Heart left ventricle (tissue), 16 donors: Measurements from ENCODE around the gene MAOA. TPM values are rescaled to one million over a fixed set of nuclear protein-coding genes. Genes with fewer than 3 reads are reported as not detected.
A peak's percentile ranks its signal among the peaks of the same experiment; 100 is the strongest.

Source experiments
- ATAC-seq, 4 donors: fragments of 200-7000 bp; cut with Tn5 transposase; one replicate each; pipeline ENCODE4 v1.9.1; 2020 to 2022; ENCODE audit warnings: moderate library complexity in 4 of 4, mild to moderate bottlenecking in 3 of 4, moderate number of reproducible peaks in 1 of 4
- DNase-seq, 5 donors: peaks; one replicate each; pipeline ENCODE4 v3.0.0-alpha.2; 2020
- H3K27ac ChIP-seq, 12 donors: fragments of 200-600 bp; sonication (generic) in 4 of 12; one replicate each; pipeline versions ENCODE4 v1.5.0 to v1.8.0; 2016 to 2022; ENCODE audit warnings: mild to moderate bottlenecking in 2 of 12
- H3K27me3 ChIP-seq, 9 donors: fragments of 200-600 bp; sonication (generic) in 2 of 9; one replicate each; pipeline versions ENCODE4 v1.5.1 to v1.8.0; 2016 to 2022; ENCODE audit warnings: mild to moderate bottlenecking in 3 of 9
- H3K36me3 ChIP-seq, 9 donors: fragments of 200-600 bp; sonication (generic) in 2 of 9; one replicate each; pipeline versions ENCODE4 v1.5.0 to v1.8.0; 2018 to 2022; ENCODE audit warnings: mild to moderate bottlenecking in 2 of 9
- H3K4me1 ChIP-seq, 12 donors: fragments of 200-600 bp; sonication (generic) in 4 of 12; one replicate each; pipeline versions ENCODE4 v1.5.0 to v1.8.0; 2016 to 2022; ENCODE audit warnings: mild to moderate bottlenecking in 3 of 12
- H3K4me3 ChIP-seq, 12 donors: fragments of 200-600 bp; sonication (generic) in 4 of 12; one replicate each; pipeline versions ENCODE4 v1.5.0 to v1.8.0; 2017 to 2022; ENCODE audit warnings: mild to moderate bottlenecking in 9 of 12, moderate library complexity in 4 of 12
- H3K9me3 ChIP-seq, 12 donors: fragments of 200-600 bp; sonication (generic) in 4 of 12; one replicate each; pipeline versions ENCODE4 v1.5.0 to v1.8.0; 2016 to 2022; ENCODE audit warnings: mild to moderate bottlenecking in 1 of 12
- POLR2A ChIP-seq, 2 donors: fragments of 450-650 bp; IDR thresholded peaks; one replicate each; pipeline ENCODE4 v1.6.1; 2017; ENCODE audit warnings: antibody characterized with exemption in 2 of 2, mild to moderate bottlenecking in 2 of 2, moderate library complexity in 2 of 2
- WGBS, 4 donors: extraction: QIAGEN DNeasy Blood & Tissue Kit in 2 of 4; methylation state at CpG; one replicate each; pipeline versions ENCODE4 v1.1.5 to v1.1.7; 2013 to 2018; 5-methylcytosine and 5-hydroxymethylcytosine counted together
- intact Hi-C, 10 donors: fragments of 100-400 bp; cut with DNase I; formaldehyde crosslinking; loops; one replicate each; pipeline versions ENCODE4 v1.11.1 to v1.14.2; 2022
- polyA plus RNA-seq, 2 donors: library from polyadenylated mRNA; stranded (reverse); fragments of 200-250 nt; gene quantifications; one replicate each; pipeline ENCODE4 v1.2.3, GENCODE V29; 2013
- total RNA-seq, 9 donors: library from RNA; depleted of rRNA in 2 of 9; stranded (reverse); fragments of >200 nt in 2 of 9; fragmentation: NEBNext Ultra II Directional in 3 of 9; extraction: Animal tissue kit (Norgen Biotek cat#: 25700) in 3 of 9; gene quantifications; one replicate each; pipeline versions ENCODE4 v1.1.0 to v1.2.4, GENCODE V29; 2016 to 2023
- TF ChIP-seq, protein P1 (sequence below), 12 donors: fragments of 200-600 bp; sonication (generic) in 4 of 12; IDR thresholded peaks; one replicate each; pipeline versions ENCODE4 v1.5.0 to v1.8.0; 2018 to 2022; ENCODE audit warnings: antibody characterized with exemption in 12 of 12, mild to moderate bottlenecking in 5 of 12
- donor health status: ischemic (EF 13 %, LVEDD 7.1; RV severe dilation, severe dysfunction).
- donor health status: healthy with polysubstance abuse.
- donor health status: DM: no; HTN: yes; CAD: no.
- donor health status: DM: no; HTN: no; CAD: no.
- donor health status: ischemic (EF 25% LVEDD 6.9; RV normal size, moderate dysfunction).
- donor health status: ischemic (EF 25% LVEDD 5.7; RV mildly dilated, moderate dysfunction).
- donor health status: healthy.
- donor health status: DM: yes; HTN: yes; CAD: no.
- donor health status: ischemic (EF 35%, LVEDD 5.7; RV mildly dilated, moderate dysfunction).
- donor health status: nonischemic (EF 11% LVEDD 7.7; RV severe dilation, severe dysfunction).
- donor health status: DM: yes; HTN: yes; CAD: no.
- donor health status: PGD.
- donor health status: ischemic (EF 29% LVEDD 5.4; RV normal size, mild dysfunction).
- donor health status: nonischemic (EF 23%, LVEDD 6.1; RV moderate dilation, normal function).

Gene MAOA
- total and polyA plus RNA-seq, 11 donors = 38.2 to 320 (median 104) TPM

DNA sequence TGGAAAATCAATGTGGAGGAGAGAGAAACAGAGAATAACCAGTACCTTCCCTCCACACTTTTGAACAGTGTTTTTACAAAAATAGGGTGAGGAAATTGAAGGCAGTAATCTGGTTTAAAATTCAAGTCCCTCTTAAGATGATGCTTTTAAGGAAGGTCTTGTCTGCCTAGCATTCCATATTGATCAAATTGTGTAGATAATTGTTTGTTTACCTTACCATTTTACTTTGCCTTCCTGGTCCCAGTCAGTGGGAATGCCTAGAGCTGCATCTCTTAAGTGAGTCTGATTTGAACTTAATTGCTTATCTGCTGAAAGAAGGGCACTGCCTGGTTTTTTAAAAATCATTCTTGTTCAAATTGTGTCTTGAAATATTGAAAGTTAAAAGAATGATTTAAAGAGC is 14.4 kb upstream of the MAOA start:
- Histone ChIP-seq H3K4me3 (no peak overlapping the region), H3K27me3 (peaks cover 0 to 23% (median 0%) of the 10 kb centered on the region in 9 donors), H3K9me3 (no peaks in the 10 kb centered on the region), H3K27ac (no peak overlapping the region), H3K4me1 (peaks cover 0 to 9% (median 0%) of the 10 kb centered on the region in 12 donors), H3K36me3 (no peaks in the 10 kb centered on the region)
- TF ChIP-seq POLR2A (IDR thresholded peaks at IDR 0.05) = no peak
- TF ChIP-seq, protein P1, sequence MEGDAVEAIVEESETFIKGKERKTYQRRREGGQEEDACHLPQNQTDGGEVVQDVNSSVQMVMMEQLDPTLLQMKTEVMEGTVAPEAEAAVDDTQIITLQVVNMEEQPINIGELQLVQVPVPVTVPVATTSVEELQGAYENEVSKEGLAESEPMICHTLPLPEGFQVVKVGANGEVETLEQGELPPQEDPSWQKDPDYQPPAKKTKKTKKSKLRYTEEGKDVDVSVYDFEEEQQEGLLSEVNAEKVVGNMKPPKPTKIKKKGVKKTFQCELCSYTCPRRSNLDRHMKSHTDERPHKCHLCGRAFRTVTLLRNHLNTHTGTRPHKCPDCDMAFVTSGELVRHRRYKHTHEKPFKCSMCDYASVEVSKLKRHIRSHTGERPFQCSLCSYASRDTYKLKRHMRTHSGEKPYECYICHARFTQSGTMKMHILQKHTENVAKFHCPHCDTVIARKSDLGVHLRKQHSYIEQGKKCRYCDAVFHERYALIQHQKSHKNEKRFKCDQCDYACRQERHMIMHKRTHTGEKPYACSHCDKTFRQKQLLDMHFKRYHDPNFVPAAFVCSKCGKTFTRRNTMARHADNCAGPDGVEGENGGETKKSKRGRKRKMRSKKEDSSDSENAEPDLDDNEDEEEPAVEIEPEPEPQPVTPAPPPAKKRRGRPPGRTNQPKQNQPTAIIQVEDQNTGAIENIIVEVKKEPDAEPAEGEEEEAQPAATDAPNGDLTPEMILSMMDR (IDR thresholded peaks at IDR 0.05) = no peak
- ATAC-seq = no peak
- intact Hi-C loops = no loop called here
- no peak for DNase-seq

DNA sequence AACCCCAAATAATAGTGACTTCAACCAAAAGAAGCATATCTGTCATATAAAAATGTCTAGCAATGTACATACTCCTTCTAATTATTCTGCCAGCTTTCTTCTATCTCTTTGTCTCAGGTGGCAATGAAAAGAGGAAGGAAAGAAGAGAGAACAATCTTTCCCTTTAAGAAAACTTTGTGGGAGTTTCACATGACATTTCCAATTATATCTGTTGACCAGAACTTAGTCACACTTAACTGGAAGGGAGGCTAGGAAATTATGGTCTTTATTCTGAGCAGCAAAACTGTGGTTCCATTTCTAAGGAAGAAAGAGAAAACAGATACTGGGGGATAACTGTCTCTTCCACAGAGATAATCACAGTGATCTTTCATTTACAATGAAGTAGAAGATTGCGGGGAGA is 12.9 kb upstream of the MAOA start:
- 87 to 100% (median 94%) methylated on average over 1 of the region's 1 CpG for whole genome bisulfite sequencing, 4 donors
- H3K9me3 ChIP-seq = no peaks in the 10 kb centered on the region
- no peaks in the 10 kb centered on the region for H3K36me3 ChIP-seq
- intact Hi-C loops = no loop called here
- peaks cover 0 to 9% (median 0%) of the 10 kb centered on the region in 12 donors for H3K4me1 ChIP-seq
- no peak for ATAC-seq
- TF ChIP-seq, protein P1 (IDR thresholded peaks at IDR 0.05) = no peak
- TF ChIP-seq POLR2A (IDR thresholded peaks at IDR 0.05) = no peak
- H3K27me3 ChIP-seq = peaks cover 0 to 13% (median 0%) of the 10 kb centered on the region in 9 donors
- DNase-seq = no peak
- H3K27ac ChIP-seq = no peak overlapping the region
- no peak overlapping the region for H3K4me3 ChIP-seq

DNA sequence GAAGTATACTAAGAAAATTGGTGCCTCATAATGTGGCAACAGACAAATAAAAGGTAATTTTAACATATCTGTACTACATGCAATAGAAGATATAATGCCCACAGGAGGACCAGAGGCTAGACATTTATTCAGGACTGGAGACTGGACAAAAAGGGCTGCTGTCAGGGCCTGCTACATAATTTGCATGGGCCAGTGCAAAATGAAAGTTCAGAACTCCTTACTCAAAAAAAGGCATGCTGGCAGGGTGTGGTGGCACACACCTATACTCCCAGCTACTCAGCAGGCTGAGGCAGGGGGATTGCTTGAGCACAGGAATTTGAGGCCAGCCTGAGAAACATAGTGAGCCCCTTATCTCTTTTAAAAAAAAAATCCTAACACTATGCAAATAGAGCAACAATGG is 12.4 kb upstream of the MAOA start:
- TF ChIP-seq POLR2A (IDR thresholded peaks at IDR 0.05) = no peak
- TF ChIP-seq, protein P1 (IDR thresholded peaks at IDR 0.05) = no peak
- DNase-seq (no peak), ATAC-seq (no peak)
- Histone ChIP-seq H3K27ac (no peak overlapping the region), H3K4me1 (peaks cover 0 to 9% (median 0%) of the 10 kb centered on the region in 12 donors), H3K36me3 (no peaks in the 10 kb centered on the region), H3K4me3 (no peak overlapping the region), H3K27me3 (peaks cover 0 to 11% (median 0%) of the 10 kb centered on the region in 9 donors), H3K9me3 (no peaks in the 10 kb centered on the region)
- intact Hi-C loops = no loop called here

DNA sequence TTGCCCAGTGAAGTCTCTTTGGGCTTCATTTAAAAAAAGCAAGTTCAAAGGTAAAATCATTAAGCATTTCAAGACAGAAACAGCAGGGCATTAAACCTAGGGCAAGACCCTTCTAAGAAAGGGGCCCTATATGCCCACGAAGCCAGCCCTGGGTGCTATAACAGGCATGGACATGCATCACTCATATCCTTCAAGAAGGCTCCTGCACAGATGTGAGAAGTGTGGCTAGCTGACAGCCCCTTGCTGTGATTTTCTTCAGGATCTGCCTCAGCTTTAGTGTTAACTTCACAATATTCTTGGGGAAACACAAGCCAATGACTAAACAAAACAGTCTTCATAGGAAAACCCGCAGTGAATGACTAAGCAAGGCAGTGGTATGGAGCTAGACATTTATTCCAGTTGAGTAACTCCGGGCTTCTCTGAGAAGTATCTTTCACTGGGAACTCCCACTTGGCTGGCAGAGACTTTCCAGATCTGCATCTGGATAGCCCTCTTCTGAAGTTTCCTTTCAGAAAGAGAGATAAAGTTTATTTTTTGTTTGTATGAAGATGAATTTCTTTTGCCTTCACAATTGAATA is 11.9 kb upstream of the MAOA start:
- 54 to 69% (median 62%) methylated on average over 3 of the region's 3 CpGs for WGBS, 4 donors
- DNase-seq (no peak), ATAC-seq (no peak)
- no peaks in the 10 kb centered on the region for H3K36me3 ChIP-seq
- H3K9me3 ChIP-seq = no peaks in the 10 kb centered on the region
- peak overlapping the region in 1 of 12 donors; percentile 19 for H3K27ac ChIP-seq
- no peak overlapping the region for H3K4me3 ChIP-seq
- H3K4me1 ChIP-seq = peaks cover 0 to 9% (median 0%) of the 10 kb centered on the region in 12 donors
- intact Hi-C loops = no loop called here
- peaks cover 0 to 8% (median 0%) of the 10 kb centered on the region in 9 donors for H3K27me3 ChIP-seq
- TF ChIP-seq, protein P1 (IDR thresholded peaks at IDR 0.05) = no peak
- no peak for TF ChIP-seq POLR2A (IDR thresholded peaks at IDR 0.05)
